Measurements from ENCODE around the gene INF2.

Gene INF2

GRCh38 chr14:104706733-104707607 lies 17.6 kb downstream of the INF2 start:
- no peak for DNase-seq

GRCh38 chr14:104707608-104708595 lies 18.5 kb downstream of the INF2 start:
- DNase-seq = no peak

- DNase-seq = no peak
These were observed 19.3 kb downstream of the INF2 start for GRCh38 chr14:104708606-104709268.

GRCh38 chr14:104709387-104710039 lies 20.1 kb downstream of the INF2 start:
- DNase-seq = no peak

- DNase-seq = no peak
These were observed 20.8 kb downstream of the INF2 start for GRCh38 chr14:104710071-104710735.

- DNase-seq = no peak
These were observed 23.7 kb downstream of the INF2 start for GRCh38 chr14:104712881-104713734.

- no peak for DNase-seq
These were observed 24.6 kb downstream of the INF2 start for GRCh38 chr14:104714066-104714465.

- DNase-seq = no peak
These were observed 25.3 kb downstream of the INF2 start for GRCh38 chr14:104714681-104715080.

GRCh38 chr14:104715416-104715815 lies 26.0 kb downstream of the INF2 start:
- DNase-seq = no peak

- no peak for DNase-seq
These were observed 26.5 kb downstream of the INF2 start for GRCh38 chr14:104715871-104716270.

GRCh38 chr14:104717137-104717536 lies 27.7 kb downstream of the INF2 start:
- no peak for DNase-seq

GRCh38 chr14:104717646-104718045 lies 28.2 kb downstream of the INF2 start:
- DNase-seq = no peak

- DNase-seq = no peak
These were observed 28.7 kb downstream of the INF2 start for GRCh38 chr14:104718147-104718546.

GRCh38 chr14:104718871-104719270 lies 29.5 kb downstream of the INF2 start:
- DNase-seq = no peak

GRCh38 chr14:104719343-104719742 lies 29.9 kb downstream of the INF2 start:
- DNase-seq = no peak

- DNase-seq = no peak
These were observed 32.4 kb downstream of the INF2 start for GRCh38 chr14:104721505-104722431.

GRCh38 chr14:104722938-104723650 lies 33.7 kb downstream of the INF2 start:
- no peak for DNase-seq

- DNase-seq = no peak
These were observed 34.4 kb downstream of the INF2 start, which contains the start of gene ADSS1 for GRCh38 chr14:104723651-104724406. TSS of gene ADSS1 (plus strand) at chr14:104724229. CDS start at chr14:104724271, 42 bp downstream.

All from NCI-H1436 treated with DMSO at 0.1 percent for 48 hours (cell line).